Measurements from ENCODE around the gene EEA1. TPM values are rescaled to one million over a fixed set of nuclear protein-coding genes. Genes with fewer than 3 reads are reported as not detected.
"Not testable (repeated sequence)": the region's sequence is repeated elsewhere in the genome, so short reads cannot be mapped to it uniquely, and the experiment has no call there.

EEA1 gene
- total and polyA plus RNA-seq, 4 experiments from 2014 or later = 2.8 to 16.4 (median 16.1) TPM

DNA sequence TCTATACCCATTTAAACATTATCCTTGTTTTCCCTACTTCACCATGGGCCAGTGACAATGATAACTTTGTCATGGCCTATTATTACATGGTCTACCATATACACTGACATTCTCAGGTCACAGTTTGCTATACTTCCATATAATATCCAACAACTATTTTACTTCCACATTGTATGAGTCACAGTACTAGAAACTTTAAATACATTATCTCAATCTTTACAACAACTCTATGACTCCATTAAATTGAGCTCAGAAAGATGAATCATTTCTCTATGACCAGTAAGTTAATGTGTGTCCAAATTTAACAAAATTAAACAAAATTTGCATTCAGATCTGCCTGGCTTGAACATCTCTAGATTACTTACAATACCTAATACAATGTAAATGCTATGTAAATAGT is 132.4 kb downstream of the EEA1 start:
- POLR2A ChIA-PET (ENCODE audit: partially characterized antibody) = interaction anchor here (0.6 kb wide), 1 partner anchor 187 kb away, joined by 3 read pairs; no protein-coding TSS in a partner anchor
- peaks cover 56 to 59% of the 10 kb centered on the region in 2 donors for H3K36me3 Mint-ChIP-seq

DNA sequence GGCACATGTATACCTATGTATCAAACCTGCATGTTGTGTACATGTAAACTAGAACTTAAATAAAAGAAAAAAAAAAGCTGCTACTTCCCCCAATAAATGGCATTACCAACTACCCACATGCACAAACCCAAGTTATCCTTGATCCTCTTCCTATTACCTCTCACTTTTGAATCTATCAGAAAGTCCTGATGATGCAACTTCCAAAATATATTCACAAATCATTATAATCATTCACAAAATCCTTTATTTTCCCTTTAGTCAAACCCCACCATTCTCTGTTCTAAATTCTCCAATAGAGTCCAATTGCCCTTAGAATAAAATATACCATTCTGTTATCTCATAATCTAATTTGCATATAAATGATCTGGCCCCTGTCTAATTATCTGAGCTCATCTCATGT is 134.3 kb downstream of the EEA1 start:
- Mint-ChIP-seq H3K4me1 (peaks cover 0 to 16% (median 8%) of the 10 kb centered on the region in 4 donors), H3K27me3 (no peaks in the 10 kb centered on the region), H3K4me3 (no peak overlapping the region), H3K36me3 (peaks cover 61 to 66% of the 10 kb centered on the region in 2 donors), H3K27ac (no peak overlapping the region), H3K9me3 (peaks cover 2 to 23% (median 13%) of the 10 kb centered on the region in 8 donors)
- peaks cover 7% of the 10 kb centered on the region for H3K36me3 ChIP-seq (ENCODE audit: insufficient read depth, low read length)
- ChIA-PET CTCF (ENCODE audit: partially characterized antibody) (interaction anchor here (0.6 to 1.3 kb wide), 3 partner anchors 9 to 193 kb away, joined by 3 read pairs; no protein-coding TSS in a partner anchor), POLR2A (ENCODE audit: partially characterized antibody) (interaction anchor here (0.5 kb wide), 1 partner anchor 1849 kb away, joined by 3 read pairs; no protein-coding TSS in a partner anchor)
- H3K27me3 ChIP-seq (ENCODE audit: insufficient read depth, low read length) = no peaks in the 10 kb centered on the region
- H3K4me1 ChIP-seq (ENCODE audit: insufficient read depth, low read length) = no peaks in the 10 kb centered on the region
- no peak for DNase-seq
- no peak overlapping the region for H3K4me3 ChIP-seq (ENCODE audit: low read length in 2 of 2)
- no peaks in the 10 kb centered on the region for H3K9me3 ChIP-seq (ENCODE audit: control insufficient read depth in 1 of 2, low read length in 2 of 2)
- intact Hi-C loops (cut with micrococcal nuclease) = no loop called here
- H3K27ac ChIP-seq (ENCODE audit: low read depth, low read length) = no peak overlapping the region

More for the DNA sequence above, 132.4 kb downstream of the EEA1 start:
- Mint-ChIP-seq H3K27ac (no peak overlapping the region), H3K4me3 (no peak overlapping the region), H3K9me3 (peaks cover 2 to 14% (median 9%) of the 10 kb centered on the region in 8 donors), H3K4me1 (peaks cover 0 to 9% (median 4%) of the 10 kb centered on the region in 4 donors), H3K27me3 (no peaks in the 10 kb centered on the region)
- no peaks in the 10 kb centered on the region for H3K9me3 ChIP-seq (ENCODE audit: control insufficient read depth in 1 of 2, low read length in 2 of 2)
- DNase-seq = no peak
- no peaks in the 10 kb centered on the region for H3K4me1 ChIP-seq (ENCODE audit: insufficient read depth, low read length)
- H3K27me3 ChIP-seq (ENCODE audit: insufficient read depth, low read length) = no peaks in the 10 kb centered on the region
- CTCF ChIA-PET (ENCODE audit: partially characterized antibody) = interaction anchor here (1.1 to 1.6 kb wide), 3 partner anchors 11 to 623 kb away, joined by 3 to 5 read pairs (median 3); no protein-coding TSS in a partner anchor
- intact Hi-C loops (cut with micrococcal nuclease) = no loop called here
- H3K36me3 ChIP-seq (ENCODE audit: insufficient read depth, low read length) = peaks cover 16% of the 10 kb centered on the region
- no peak overlapping the region for H3K27ac ChIP-seq (ENCODE audit: low read depth, low read length)
- H3K4me3 ChIP-seq (ENCODE audit: low read length in 2 of 2) = no peak overlapping the region

DNA sequence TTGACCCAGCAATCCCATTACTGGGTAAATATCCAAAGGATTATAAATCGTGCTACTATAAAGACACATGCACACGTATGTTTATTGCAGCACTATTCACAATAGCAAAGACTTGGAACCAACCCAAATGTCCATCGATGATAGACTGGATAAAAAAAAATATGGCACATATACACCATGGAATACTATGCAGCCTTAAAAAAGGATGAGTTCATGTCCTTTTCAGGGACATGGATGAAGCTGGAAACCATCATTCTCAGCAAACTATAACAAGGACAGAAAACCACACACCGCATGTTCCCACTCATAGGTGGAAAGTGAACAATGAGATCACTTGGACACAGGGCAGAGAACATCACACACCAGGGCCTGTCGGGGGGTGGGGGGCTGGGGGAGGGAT is 134.7 kb downstream of the EEA1 start:
- peaks cover 60 to 67% of the 10 kb centered on the region in 2 donors for H3K36me3 Mint-ChIP-seq
- intact Hi-C loops (cut with micrococcal nuclease); H3K27me3 Mint-ChIP-seq; H3K36me3 ChIP-seq (ENCODE audit: insufficient read depth, low read length); H3K4me3 ChIP-seq (ENCODE audit: low read length in 2 of 2); DNase-seq; H3K9me3 ChIP-seq (ENCODE audit: control insufficient read depth in 1 of 2, low read length in 2 of 2); H3K4me1 ChIP-seq (ENCODE audit: insufficient read depth, low read length); H3K27ac ChIP-seq (ENCODE audit: low read depth, low read length); H3K27me3 ChIP-seq (ENCODE audit: insufficient read depth, low read length); H3K4me3 Mint-ChIP-seq; H3K27ac Mint-ChIP-seq: not testable (repeated sequence)
- H3K4me1 Mint-ChIP-seq = peaks cover 0 to 16% (median 9%) of the 10 kb centered on the region in 4 donors
- CTCF ChIA-PET (ENCODE audit: partially characterized antibody) = interaction anchor here (0.6 kb wide), 1 partner anchor 192 kb away, joined by 3 read pairs; no protein-coding TSS in a partner anchor
- peaks cover 2 to 23% (median 13%) of the 10 kb centered on the region in 8 donors for H3K9me3 Mint-ChIP-seq
- POLR2A ChIA-PET (ENCODE audit: partially characterized antibody) = interaction anchor here (0.5 kb wide), 1 partner anchor 1848 kb away, joined by 3 read pairs; no protein-coding TSS in a partner anchor

DNA sequence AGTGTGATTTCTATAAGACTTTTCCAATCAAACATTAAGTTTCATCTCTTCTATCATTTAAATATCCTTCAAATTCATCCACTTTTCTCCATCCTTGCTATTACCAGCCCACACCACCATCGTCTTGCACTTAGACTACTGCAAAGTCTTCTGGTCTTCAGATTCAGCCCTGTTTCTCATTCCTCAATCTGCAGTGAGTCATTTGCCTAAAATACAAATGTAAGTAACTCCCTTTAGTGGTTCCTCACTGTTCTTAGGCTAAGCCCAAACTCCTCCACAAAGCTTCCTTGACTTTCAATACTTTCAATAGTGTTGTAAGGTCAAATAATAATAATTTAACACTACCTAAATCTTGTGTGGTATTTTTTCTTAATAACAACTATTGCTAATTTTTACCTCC is 143.1 kb downstream of the EEA1 start:
- Histone ChIP-seq H3K27me3 (ENCODE audit: insufficient read depth, low read length) (no peaks in the 10 kb centered on the region), H3K9me3 (ENCODE audit: control insufficient read depth in 1 of 2, low read length in 2 of 2) (no peaks in the 10 kb centered on the region), H3K36me3 (ENCODE audit: insufficient read depth, low read length) (no peaks in the 10 kb centered on the region), H3K27ac (ENCODE audit: low read depth, low read length) (no peak overlapping the region), H3K4me1 (ENCODE audit: insufficient read depth, low read length) (no peaks in the 10 kb centered on the region), H3K4me3 (ENCODE audit: low read length in 2 of 2) (no peak overlapping the region)
- Mint-ChIP-seq H3K27me3 (no peaks in the 10 kb centered on the region), H3K36me3 (peaks cover 20 to 26% of the 10 kb centered on the region in 2 donors), H3K27ac (peak overlapping the region in 2 of 7 donors; percentile 30 to 43), H3K4me3 (no peak overlapping the region), H3K9me3 (peaks cover 0 to 8% (median 2%) of the 10 kb centered on the region in 8 donors), H3K4me1 (peaks cover 0 to 7% (median 7%) of the 10 kb centered on the region in 4 donors)
- POLR2A ChIA-PET (ENCODE audit: partially characterized antibody) = no interaction called here
- no peak for DNase-seq
- intact Hi-C loops (cut with micrococcal nuclease) = no loop called here
- CTCF ChIA-PET (ENCODE audit: partially characterized antibody) = interaction anchor here (0.6 to 4.1 kb wide), 16 partner anchors 9 to 1403 kb away, joined by 3 to 35 read pairs (median 4); no protein-coding TSS in a partner anchor

DNA sequence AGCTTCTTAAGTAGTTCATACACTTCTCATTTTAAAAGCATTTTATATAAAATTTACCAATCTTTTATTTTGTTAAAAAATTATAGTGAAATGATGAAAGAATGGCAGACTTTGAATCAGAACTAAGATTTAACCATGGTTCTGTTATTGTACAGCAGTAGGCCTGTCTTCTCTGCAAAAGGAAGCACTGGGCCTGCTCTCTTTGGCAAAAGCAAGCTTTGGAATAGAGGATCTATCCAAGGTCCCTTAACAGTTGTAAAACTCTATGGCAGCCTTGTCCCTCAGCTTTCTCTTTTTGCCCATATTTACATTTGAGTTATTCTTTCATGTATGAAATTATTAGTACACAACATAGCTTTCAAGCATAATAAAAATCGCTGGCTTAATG is 143.5 kb downstream of the EEA1 start:
- Histone ChIP-seq H3K27ac (ENCODE audit: low read depth, low read length) (no peak overlapping the region), H3K27me3 (ENCODE audit: insufficient read depth, low read length) (no peaks in the 10 kb centered on the region), H3K9me3 (ENCODE audit: control insufficient read depth in 1 of 2, low read length in 2 of 2) (no peaks in the 10 kb centered on the region), H3K4me1 (ENCODE audit: insufficient read depth, low read length) (no peaks in the 10 kb centered on the region), H3K4me3 (ENCODE audit: low read length in 2 of 2) (no peak overlapping the region), H3K36me3 (ENCODE audit: insufficient read depth, low read length) (no peaks in the 10 kb centered on the region)
- peaks cover 0 to 7% (median 5%) of the 10 kb centered on the region in 4 donors for H3K4me1 Mint-ChIP-seq
- H3K36me3 Mint-ChIP-seq = peaks cover 17 to 27% of the 10 kb centered on the region in 2 donors
- no peaks in the 10 kb centered on the region for H3K27me3 Mint-ChIP-seq
- DNase-seq = no peak
- intact Hi-C loops (cut with micrococcal nuclease) = loop anchor here (1.0 kb wide), 7 partner anchors 144 to 1317 kb away; partner anchors contain the start of gene EEA1
- CTCF ChIA-PET (ENCODE audit: partially characterized antibody) = interaction anchor here (0.6 to 4.1 kb wide), 18 partner anchors 9 to 1403 kb away, joined by 3 to 35 read pairs (median 4); no protein-coding TSS in a partner anchor
- POLR2A ChIA-PET (ENCODE audit: partially characterized antibody) = no interaction called here
- peaks cover 0 to 3% (median under 1%) of the 10 kb centered on the region in 8 donors for H3K9me3 Mint-ChIP-seq
- no peak overlapping the region for H3K4me3 Mint-ChIP-seq
- H3K27ac Mint-ChIP-seq = no peak overlapping the region

DNA sequence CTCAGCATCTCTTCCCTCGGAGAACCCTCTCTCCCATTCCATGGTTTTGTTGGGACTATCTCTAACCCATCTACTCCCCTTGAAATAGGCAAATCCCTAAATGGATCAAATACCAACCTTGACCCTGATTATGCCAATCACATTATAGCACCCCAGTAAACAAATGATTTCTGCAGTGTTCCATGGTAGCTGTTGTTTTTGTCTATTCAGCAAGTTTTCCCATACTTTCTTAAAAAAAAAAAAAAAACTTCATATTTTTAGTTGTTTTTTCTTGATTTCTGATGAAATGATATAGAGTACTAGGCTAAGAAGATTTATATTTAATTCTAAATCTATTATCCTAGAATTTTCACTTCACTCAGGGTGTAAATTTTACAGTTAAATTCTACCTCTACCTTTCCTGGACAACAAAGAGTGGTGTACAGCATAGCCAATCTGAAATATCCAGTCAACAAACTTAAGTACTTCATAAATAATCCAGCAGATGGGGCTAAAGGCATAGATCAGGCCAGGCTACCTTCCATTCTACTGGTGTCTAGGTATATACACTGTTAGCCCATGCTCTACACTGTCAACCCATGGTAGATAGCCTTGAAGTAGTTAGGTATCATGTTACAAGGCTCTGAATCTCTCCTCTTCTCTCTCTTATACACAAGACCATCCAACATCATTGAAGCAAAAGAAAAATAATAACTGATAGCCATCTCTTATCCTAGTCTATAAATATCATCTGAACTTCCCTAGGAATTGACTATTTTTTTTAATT is 144.1 kb downstream of the EEA1 start:
- peak; percentile 54 to 73 (median 67) for DNase-seq

DNA sequence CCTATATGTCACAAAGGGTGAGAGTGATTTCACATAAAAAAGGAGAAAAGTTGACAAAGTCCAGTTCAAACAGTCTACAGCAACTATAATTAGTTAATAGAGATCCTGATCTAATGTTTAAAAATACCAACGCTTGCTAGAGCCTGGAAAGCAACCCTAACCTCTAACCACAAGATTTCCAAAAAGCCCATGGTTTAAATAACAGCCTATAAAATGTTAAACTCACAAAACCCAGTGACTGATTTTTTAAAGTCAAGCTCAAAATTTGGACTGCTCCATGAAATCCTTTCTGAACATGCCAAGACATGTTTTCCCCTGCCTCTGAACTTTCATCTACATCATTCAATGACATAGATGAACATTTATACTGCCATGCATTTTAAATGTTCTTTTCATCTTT is 144.7 kb downstream of the EEA1 start:
- no peaks in the 10 kb centered on the region for H3K4me1 ChIP-seq (ENCODE audit: insufficient read depth, low read length)
- H3K27ac ChIP-seq (ENCODE audit: low read depth, low read length) = no peak overlapping the region
- intact Hi-C loops (cut with micrococcal nuclease) = no loop called here
- DNase-seq = no peak
- Mint-ChIP-seq H3K36me3 (peaks cover 10 to 21% of the 10 kb centered on the region in 2 donors), H3K9me3 (no peaks in the 10 kb centered on the region), H3K4me1 (peaks cover 0 to 4% (median 2%) of the 10 kb centered on the region in 4 donors), H3K27ac (peak overlapping the region in 1 of 7 donors; percentile 4), H3K4me3 (no peak overlapping the region), H3K27me3 (no peaks in the 10 kb centered on the region)
- no peaks in the 10 kb centered on the region for H3K36me3 ChIP-seq (ENCODE audit: insufficient read depth, low read length)
- no peak overlapping the region for H3K4me3 ChIP-seq (ENCODE audit: low read length in 2 of 2)
- H3K9me3 ChIP-seq (ENCODE audit: control insufficient read depth in 1 of 2, low read length in 2 of 2) = no peaks in the 10 kb centered on the region
- no peaks in the 10 kb centered on the region for H3K27me3 ChIP-seq (ENCODE audit: insufficient read depth, low read length)
- CTCF ChIA-PET (ENCODE audit: partially characterized antibody) = interaction anchor here (0.6 to 4.1 kb wide), 13 partner anchors 21 to 1318 kb away, joined by 3 to 35 read pairs (median 3); no protein-coding TSS in a partner anchor
- POLR2A ChIA-PET (ENCODE audit: partially characterized antibody) = no interaction called here

More for the DNA sequence above, 144.1 kb downstream of the EEA1 start:
- Mint-ChIP-seq H3K4me1 (peaks cover 0 to 4% (median 2%) of the 10 kb centered on the region in 4 donors), H3K4me3 (no peak overlapping the region), H3K9me3 (no peaks in the 10 kb centered on the region), H3K27ac (peak overlapping the region in 1 of 7 donors; percentile 4), H3K27me3 (no peaks in the 10 kb centered on the region), H3K36me3 (peaks cover 11 to 22% of the 10 kb centered on the region in 2 donors)
- Histone ChIP-seq H3K27me3 (ENCODE audit: insufficient read depth, low read length) (no peaks in the 10 kb centered on the region), H3K36me3 (ENCODE audit: insufficient read depth, low read length) (no peaks in the 10 kb centered on the region), H3K27ac (ENCODE audit: low read depth, low read length) (no peak overlapping the region), H3K4me3 (ENCODE audit: low read length in 2 of 2) (no peak overlapping the region), H3K9me3 (ENCODE audit: control insufficient read depth in 1 of 2, low read length in 2 of 2) (no peaks in the 10 kb centered on the region), H3K4me1 (ENCODE audit: insufficient read depth, low read length) (no peaks in the 10 kb centered on the region)
- POLR2A ChIA-PET (ENCODE audit: partially characterized antibody) = no interaction called here
- intact Hi-C loops (cut with micrococcal nuclease) = loop anchor here (1.0 kb wide), 7 partner anchors 144 to 1317 kb away; partner anchors contain the start of gene EEA1
- CTCF ChIA-PET (ENCODE audit: partially characterized antibody) = interaction anchor here (0.6 to 4.1 kb wide), 21 partner anchors 10 to 1402 kb away, joined by 3 to 35 read pairs (median 3); no protein-coding TSS in a partner anchor

Measured in CD4-positive, alpha-beta memory T cell (primary cell).